Measurements from ENCODE around the gene NOD1.
"Not testable (repeated sequence)": the region's sequence is repeated elsewhere in the genome, so short reads cannot be mapped to it uniquely, and the experiment has no call there.

The NOD1 gene

DNA sequence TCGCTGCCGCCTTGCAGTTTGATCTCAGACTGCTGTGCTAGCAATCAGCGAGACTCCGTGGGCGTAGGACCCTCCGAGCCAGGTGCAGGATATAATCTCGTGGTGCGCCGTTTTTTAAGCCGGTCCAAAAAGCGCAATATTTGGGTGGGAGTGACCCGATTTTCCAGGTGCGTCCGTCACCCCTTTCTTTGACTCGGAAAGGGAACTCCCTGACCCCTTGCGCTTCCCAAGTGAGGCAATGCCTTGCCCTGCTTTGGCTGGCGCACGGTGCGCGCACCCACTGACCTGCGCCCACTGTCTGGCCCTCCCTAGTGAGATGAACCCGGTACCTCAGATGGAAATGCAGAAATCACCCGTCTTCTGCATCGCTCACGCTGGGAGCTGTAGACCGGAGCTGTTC, 58.5 kb downstream of the NOD1 start:
- not testable (repeated sequence) for DNase-seq (ENCODE audit: low read depth)

DNA sequence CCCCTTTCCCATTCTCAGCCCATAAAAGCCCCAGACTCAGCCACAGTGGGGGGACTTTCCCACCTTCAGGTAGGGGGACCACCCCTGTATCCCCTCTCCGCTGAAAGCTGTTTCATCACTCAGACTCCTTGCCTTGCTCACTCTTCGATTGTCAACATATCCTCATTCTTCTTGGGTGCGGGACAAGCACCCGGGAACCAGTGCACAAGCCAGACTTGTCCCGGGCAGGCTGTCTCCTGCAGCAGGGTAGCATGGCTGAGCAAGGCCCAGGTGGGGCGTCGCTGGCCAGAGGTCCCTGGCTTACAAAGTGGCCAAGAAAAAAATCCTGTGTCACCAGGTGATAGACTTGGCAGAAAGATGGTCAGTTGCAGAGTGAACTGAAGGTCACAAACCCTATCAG, 64.7 kb downstream of the NOD1 start:
- no peak for DNase-seq (ENCODE audit: low read depth)

DNA sequence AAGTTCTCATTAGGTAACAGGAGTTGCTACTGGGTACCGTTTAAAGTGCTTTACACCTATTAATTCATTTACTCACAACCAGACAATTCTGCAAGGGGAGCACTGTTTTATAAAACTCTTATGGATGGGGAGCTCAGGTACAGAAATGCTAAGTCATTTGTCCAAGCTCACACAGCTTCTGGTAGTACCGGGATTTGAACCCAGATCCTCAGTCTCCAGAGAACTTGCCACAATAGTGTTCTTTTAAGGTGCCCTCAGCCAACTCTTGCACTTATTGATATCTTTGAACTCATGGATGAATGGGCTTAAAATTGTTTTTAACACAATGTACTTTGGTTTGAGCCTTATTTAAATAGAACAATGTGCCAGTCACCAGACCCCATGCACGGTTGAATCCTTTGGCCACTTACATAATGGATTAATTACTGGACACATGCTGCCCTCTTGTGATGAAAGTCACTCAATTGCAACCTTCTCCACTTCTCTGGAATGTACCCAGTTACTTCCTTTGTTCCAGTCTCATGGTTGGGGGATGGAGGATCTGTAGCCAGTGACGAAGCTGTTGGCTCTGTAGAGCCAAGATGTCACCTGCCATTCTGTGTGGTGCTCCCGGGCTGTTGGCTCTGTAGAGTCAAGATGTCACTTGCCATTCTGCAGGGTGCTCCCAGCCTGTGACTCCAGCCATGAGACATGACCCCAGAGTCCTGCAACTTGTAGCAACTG, 65.6 kb downstream of the NOD1 start:
- DNase-seq (ENCODE audit: low read depth): peak; percentile 69

DNA sequence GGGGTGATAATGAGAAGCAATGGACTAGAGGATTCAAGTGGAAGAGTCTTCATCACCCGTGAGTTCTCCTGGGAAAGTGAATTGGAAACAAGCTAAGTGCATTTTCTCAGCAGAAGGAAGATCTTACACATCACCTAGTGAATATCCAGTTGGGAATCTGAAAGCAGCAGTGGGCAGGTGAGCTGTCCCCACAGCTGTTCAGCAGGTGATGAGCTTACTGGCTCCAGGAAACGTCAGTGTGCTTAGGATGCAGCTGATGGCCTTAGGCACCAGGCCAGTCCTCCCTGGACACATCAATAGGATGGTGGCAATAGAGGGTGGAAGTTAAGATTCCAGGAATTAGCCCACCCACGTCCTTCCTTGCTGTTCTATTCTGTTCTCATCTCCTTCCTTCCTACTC, 66.7 kb downstream of the NOD1 start:
- DNase-seq (ENCODE audit: low read depth): no peak

DNA sequence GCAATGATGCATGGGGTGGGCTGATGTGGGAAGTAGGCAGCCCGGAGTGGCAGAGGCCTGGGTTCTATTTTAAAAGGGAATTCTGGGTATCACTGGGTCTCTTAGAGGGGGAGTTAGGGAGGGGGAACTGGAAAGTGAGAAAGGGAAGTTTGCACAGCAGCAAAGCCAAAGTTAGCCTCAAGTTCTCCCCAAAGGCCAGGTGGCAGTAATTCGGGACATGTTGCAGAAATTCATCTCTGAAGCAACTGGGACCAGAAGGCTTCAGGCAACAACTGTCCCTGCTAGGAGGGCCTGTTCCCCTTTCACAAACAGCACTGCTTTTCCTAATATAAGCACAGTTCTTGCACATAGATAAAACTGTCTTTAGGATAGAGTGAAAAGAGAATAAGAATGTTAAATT, 67.4 kb downstream of the NOD1 start:
- DNase-seq (ENCODE audit: low read depth): no peak

DNA sequence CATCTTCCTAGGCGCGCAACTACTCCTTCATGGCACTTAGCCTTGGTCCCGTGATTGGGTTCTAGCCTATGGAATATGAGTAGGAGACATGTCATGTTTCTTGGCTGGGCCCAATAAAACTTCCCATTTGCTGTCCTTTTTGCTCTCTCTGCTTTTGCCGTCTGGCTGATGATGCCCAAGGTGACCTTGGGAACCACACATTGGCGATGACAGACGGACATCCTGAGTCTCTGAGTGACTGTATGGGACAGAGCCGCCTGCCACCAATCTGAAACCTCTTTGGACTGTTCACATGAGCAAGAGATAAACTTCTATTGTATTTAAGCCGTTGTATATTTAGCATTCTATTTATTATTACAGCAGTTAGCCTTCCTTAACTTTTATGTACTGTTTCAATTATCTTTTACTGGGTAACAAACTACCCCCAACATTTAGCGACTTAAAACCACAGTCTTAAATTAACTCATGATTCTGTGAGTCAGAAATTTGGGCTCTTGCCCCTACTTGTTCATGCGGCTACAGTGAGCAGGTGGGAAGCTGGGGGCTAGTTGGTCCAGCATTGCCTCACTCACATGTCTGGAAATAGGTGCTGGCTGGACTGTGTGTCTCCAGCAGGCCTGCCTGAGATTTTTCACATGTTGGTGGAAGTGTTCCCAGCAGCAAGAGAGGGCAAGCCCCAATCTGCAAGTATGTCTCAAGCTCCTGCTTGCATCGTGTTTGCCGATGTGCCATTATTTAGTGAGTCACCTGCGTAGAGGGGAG, 71.7 kb downstream of the NOD1 start:
- DNase-seq (ENCODE audit: low read depth): no peak

DNA sequence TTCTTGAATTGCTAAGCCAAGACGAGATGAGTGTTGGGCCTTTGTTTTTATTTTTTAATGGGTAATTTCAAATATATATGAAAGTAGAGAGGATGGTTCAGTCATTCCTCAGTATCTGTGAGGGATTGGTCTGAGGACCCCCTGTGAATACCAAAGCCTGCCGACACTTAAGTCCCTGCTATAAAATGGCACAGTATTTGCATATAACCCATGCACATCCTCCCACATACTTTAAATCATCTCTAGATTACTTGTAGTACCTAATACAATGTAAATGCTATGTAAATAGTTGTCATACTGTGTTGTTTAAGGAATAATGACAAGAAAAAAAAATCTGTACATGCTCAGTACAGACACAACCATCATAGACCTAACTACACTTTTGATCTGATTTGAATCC, 73.4 kb downstream of the NOD1 start:
- no peak for DNase-seq (ENCODE audit: low read depth)

DNA sequence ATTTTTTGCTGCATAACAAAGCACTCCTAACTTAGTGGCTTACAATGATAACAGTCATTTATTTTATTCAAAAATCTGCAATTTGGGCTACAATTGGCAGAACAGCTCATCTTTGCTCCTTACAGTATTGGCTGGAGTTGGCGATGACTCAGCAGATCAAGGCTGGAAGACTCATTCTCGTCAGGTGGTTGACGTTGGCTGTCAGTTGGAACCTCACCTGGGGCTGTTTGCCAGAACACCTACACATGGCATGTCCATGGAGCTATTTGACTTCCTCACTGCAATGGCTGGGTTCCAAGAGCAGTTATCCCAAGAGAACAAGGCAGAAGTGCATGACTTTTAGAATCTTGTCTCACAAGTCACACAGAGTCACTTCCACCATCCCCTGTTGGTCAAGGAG, 75.1 kb downstream of the NOD1 start:
- no peak for DNase-seq (ENCODE audit: low read depth)

DNA sequence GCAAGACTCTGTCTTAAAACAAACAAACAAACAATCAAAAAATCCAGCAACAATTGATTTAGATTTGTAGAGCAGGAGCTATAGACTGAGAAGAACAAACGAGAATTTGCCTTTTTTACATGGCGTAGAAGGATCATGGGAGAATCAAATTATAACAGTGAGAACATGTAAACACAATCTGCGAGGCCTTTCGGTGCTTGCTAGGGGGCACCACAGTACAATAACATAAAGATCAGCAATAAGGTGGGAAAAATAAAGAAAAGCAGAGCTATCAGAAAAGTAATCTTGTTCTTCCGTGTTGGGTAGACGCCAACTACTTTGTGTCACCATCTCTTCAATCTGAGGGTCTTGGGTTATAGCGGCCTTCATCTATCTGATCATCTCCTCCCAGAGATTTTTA, 82.2 kb downstream of the NOD1 start:
- no peak for DNase-seq (ENCODE audit: low read depth)

DNA sequence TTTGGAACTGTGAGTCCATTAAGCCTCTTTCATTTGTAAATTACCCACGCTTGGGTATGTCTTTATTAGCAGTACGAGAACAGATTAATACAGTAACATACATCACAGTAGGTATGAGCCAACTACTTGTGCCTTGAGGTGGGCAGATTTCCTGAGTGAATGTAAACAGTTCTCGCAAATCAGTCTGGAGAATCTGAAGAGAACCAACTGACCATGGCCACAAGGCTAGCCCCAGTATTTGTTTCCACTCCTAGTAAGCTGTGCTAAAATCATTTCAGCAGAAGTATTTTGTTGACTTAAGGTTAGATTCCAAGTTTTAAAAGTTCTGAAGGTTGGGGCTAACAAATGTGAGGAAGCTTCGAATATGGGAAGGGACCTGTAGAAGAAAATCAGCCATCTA, 82.9 kb downstream of the NOD1 start:
- DNase-seq (ENCODE audit: low read depth): no peak

DNA sequence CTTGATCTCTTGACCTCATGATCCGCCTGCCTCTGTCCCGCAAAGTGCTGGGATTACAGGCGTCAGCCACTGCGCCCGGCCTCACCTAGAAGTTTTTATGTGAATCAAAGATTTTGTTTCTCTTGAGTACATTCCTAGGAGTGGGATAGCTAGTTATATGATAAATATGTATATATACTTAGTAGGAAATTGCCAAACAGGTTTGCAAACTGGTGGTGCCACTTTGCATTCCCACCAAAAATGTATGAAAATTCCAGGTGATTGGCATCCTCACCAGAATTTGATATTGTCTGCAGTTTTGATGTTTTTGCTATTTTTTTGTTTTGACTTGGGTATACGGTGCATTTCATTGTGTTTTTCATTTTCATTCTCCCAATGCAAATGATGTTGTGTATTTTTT, 86.8 kb downstream of the NOD1 start:
- no peak for DNase-seq (ENCODE audit: low read depth)

DNA sequence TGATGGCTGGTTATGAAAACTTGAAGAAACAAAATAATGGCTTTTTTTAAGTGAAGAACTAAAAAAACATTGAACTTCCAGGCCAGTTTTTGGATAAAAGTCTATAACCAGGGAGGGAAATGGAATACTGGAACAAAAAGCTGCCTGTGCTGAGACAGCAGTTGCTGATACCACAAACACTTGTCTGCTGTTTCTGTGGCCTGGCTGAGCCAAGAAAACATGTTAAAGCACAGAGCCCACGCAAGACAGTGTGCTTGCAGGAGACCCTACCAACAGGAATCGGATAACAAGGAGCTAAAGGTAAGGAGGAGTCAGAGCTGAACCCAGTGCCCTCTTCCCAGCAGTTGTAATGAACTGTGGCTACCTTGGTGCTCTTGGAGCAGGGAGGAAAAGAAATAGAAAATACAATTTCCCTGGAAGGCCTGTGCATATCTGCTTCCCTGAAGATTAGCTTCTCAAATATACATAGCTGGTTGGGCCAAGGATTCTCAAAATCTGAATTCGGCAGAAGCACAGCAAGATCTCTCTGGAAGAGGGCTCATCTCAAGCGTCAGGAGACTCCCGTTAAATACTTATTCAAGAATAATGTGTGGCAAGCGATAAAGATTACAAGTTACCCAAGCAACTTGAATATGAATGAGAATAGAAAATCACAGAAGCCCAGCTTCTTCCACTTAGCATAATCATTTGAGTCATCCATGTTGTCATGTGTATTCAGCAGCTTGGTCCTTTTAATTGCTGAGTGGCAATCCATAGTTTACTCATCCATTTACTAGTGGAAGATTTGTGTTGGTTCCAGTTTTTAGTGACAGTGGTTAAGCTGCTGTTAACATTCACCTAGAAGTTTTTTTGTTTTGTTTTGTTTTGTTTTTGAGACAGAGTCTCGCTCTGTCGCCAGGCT, 87.6 kb downstream of the NOD1 start:
- DNase-seq (ENCODE audit: low read depth): no peak

DNA sequence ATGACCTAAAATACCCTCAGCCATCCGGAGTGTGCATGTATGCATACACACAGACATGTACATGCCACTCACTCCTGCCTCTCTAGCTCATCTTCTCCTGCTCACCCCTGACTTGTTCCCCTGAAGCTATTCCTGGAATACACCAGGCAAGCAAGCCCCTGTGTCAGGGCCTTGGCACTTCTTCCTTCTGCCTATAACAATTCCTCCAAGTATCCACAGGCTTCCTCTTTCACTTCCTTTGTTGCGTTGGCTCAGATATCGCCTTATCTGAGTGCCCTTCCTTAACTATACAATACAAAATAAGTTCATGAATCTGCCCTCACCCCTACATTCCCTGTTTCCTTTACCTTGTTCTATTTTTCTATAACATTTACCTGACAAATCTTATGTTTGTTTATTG, 88.8 kb downstream of the NOD1 start:
- DNase-seq (ENCODE audit: low read depth): no peak

DNA sequence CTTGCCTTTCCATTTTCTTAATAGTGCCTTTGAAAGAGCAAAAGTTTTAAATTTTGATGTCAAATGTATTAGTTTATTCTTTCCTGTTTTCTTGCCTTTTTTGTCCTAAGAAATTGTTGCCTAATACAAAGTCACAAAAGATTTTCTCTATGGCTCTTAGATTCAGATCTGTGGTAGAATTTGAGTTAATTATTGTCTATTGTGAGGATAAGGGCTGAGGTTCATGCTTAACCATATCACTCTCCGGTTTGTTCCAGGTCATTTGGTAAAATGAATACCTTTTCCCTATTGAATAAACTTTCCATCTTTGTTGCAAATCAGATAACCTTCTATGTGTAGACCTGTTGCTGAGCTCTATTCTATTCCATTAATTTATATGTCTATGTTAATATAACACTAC, 96.0 kb downstream of the NOD1 start:
- no peak for DNase-seq (ENCODE audit: low read depth)

DNA sequence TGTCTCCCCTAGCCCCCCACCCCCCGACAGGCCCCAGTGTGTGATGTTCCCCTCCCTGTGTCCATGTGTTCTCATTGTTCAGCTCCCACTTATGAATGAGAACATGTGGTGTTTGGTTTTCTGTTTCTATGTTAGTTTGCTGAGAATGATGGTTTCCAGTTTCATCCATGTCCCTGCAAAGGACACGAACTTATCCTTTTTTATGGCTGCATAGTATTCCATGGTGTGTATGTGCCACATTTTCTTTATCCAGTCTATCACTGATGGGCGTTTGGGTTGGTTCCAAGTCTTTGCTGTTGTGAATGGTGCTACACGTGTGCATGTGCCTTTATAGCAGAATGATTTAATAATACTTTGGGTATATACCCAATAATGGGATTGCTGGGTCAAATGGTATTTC, 97.8 kb downstream of the NOD1 start:
- not testable (repeated sequence) for DNase-seq (ENCODE audit: low read depth)

DNA sequence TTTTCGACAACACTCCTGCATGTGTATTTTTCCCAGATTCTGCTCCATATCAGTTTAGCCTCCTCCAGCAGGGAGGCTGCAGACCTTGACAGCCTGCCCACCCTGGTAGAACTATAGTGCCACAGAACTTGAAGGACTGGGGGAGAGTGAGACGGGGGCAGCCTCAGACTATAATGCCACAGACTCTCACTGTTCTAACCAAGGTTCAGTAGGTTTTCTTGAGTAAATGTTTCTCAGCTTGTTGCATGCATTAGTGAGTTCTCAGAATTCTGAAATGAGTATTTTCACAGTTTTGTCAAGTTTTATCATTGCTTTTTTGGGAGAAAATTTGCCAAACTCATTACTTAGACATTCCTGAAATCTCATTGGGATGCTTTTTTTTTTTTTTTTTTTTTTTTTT, 98.3 kb downstream of the NOD1 start:
- no peak for DNase-seq (ENCODE audit: low read depth)

DNA sequence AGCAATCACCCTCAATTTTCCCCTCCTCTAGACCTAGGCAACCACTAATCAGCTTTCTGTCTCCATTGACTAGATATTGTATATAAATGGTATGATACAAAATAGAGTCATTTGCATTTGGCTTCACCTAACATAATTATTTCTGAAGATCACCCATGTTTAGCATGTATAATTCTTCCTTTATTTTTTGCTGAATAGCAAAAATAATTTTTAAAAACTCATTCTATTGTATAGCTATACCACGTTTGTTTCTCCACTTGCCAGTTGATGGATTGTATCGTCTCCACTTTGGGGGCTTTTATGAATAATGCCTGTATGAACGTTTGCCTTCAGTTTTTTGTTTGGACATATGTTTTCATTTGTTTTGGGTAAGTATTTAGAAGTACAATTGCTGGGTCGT, 98.8 kb downstream of the NOD1 start:
- no peak for DNase-seq (ENCODE audit: low read depth)

DNA sequence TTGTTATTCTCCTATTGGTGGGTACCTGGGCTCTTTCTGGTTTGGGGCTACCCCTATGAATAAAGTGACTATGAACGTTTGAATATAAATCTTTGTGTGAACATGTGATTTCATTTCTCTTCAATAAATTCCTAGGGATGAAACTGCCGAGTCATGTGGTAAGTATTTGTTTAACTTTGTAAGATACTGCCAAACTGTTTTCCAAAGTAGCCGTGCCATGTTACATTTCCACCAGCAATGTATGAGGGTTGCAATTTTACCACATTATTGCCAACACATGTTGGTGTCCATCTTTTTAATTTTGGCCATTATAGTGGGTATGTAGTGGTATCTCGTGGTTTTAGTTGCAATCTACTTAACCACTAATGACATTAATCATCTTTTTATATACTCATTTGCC, 99.5 kb downstream of the NOD1 start:
- peak; percentile 9 for DNase-seq (ENCODE audit: low read depth)

DNA sequence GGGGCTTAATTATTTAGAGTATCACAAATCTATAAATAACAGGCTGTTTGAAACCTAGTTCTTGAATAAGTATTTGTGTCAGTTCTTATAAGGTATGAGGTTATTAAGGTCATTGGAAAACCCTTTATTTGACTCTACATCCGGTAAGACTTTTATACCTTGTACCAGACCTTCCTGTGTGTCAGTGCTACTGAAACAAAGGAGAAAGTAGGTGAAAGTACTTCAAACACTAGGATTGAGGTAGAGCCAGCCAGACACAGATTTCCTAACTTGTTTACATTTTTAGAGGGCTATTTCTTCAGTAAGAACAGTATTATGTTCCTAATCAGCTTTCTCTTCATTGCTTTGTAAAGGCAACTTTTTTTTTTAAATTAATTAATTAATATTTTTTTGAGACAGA, 100.3 kb downstream of the NOD1 start:
- no peak for DNase-seq (ENCODE audit: low read depth)
